ENCODE measurements around the gene MCF2L.
"Not testable (repeated sequence)": the region's sequence is repeated elsewhere in the genome, so short reads cannot be mapped to it uniquely, and the experiment has no call there.

Gene MCF2L

GRCh38 chr13:112968910-112969691 is at the start of gene MCF2L:
TSS of gene MCF2L (plus strand) at chr13:112969214. CDS start at chr13:112969380, 166 bp downstream.
- peak; percentile 51 for DNase-seq (ENCODE audit: low read depth)

GRCh38 chr13:112923962-112924361 is 45.1 kb upstream of the MCF2L start:
- DNase-seq (ENCODE audit: low read depth), result no peak

GRCh38 chr13:112924365-112924764 is 44.6 kb upstream of the MCF2L start:
- DNase-seq (ENCODE audit: low read depth), result no peak

GRCh38 chr13:112926003-112926402 is 43.0 kb upstream of the MCF2L start:
- DNase-seq (ENCODE audit: low read depth), result no peak

GRCh38 chr13:112926993-112927392 is 42.0 kb upstream of the MCF2L start:
- no peak for DNase-seq (ENCODE audit: low read depth)

GRCh38 chr13:112928020-112928971 is 40.7 kb upstream of the MCF2L start:
- DNase-seq (ENCODE audit: low read depth), result no peak

- DNase-seq (ENCODE audit: low read depth), result no peak
Measured at GRCh38 chr13:112928972-112929782, 39.8 kb upstream of the MCF2L start.

- no peak for DNase-seq (ENCODE audit: low read depth)
Measured at GRCh38 chr13:112929783-112930055, 39.3 kb upstream of the MCF2L start.

GRCh38 chr13:112930192-112930591 is 38.8 kb upstream of the MCF2L start:
- no peak for DNase-seq (ENCODE audit: low read depth)

- DNase-seq (ENCODE audit: low read depth), result no peak
Measured at GRCh38 chr13:112931028-112931934, 37.7 kb upstream of the MCF2L start.

- no peak for DNase-seq (ENCODE audit: low read depth)
Measured at GRCh38 chr13:112932971-112933370, 36.0 kb upstream of the MCF2L start.

GRCh38 chr13:112933649-112934048 is 35.4 kb upstream of the MCF2L start:
- no peak for DNase-seq (ENCODE audit: low read depth)

GRCh38 chr13:112934078-112934477 is 34.9 kb upstream of the MCF2L start:
- DNase-seq (ENCODE audit: low read depth), result no peak

- no peak for DNase-seq (ENCODE audit: low read depth)
Measured at GRCh38 chr13:112938680-112939079, 30.3 kb upstream of the MCF2L start.

GRCh38 chr13:112940236-112940635 is 28.8 kb upstream of the MCF2L start:
- DNase-seq (ENCODE audit: low read depth), result no peak

GRCh38 chr13:112941349-112941748 is 27.7 kb upstream of the MCF2L start:
- no peak for DNase-seq (ENCODE audit: low read depth)

- not testable (repeated sequence) for DNase-seq (ENCODE audit: low read depth)
Measured at GRCh38 chr13:112941765-112942164, 27.2 kb upstream of the MCF2L start.

- peak; percentile 94 for DNase-seq (ENCODE audit: low read depth)
Measured at GRCh38 chr13:112942689-112943308, 26.2 kb upstream of the MCF2L start.

GRCh38 chr13:112943309-112944125 is 25.5 kb upstream of the MCF2L start:
- peak; percentile 4 for DNase-seq (ENCODE audit: low read depth)

GRCh38 chr13:112947796-112948195 is 21.2 kb upstream of the MCF2L start:
- DNase-seq (ENCODE audit: low read depth), result no peak
